DMS153 (cell line): ENCODE results near the gene DUSP16.
"Not testable (repeated sequence)": the region's sequence is repeated elsewhere in the genome, so short reads cannot be mapped to it uniquely, and the experiment has no call there.

ENCODE experiments used
- DNase-seq: peaks from one replicate; lab custom pipeline; 2025; lab: John Stamatoyannopoulos, UW

Gene DUSP16

GRCh38 chr12:12583510-12584178 is 21.0 kb upstream of the DUSP16 start:
- no peak for DNase-seq

- DNase-seq: no peak
Observed at GRCh38 chr12:12582895-12583303, 20.2 kb upstream of the DUSP16 start.

- no peak for DNase-seq
Observed at GRCh38 chr12:12582193-12582881, 19.7 kb upstream of the DUSP16 start.

- not testable (repeated sequence) for DNase-seq
Observed at GRCh38 chr12:12580716-12581115, 18.1 kb upstream of the DUSP16 start.

GRCh38 chr12:12577786-12578185 is 15.1 kb upstream of the DUSP16 start:
- no peak for DNase-seq

- DNase-seq: no peak
Observed at GRCh38 chr12:12572659-12573058, 10.0 kb upstream of the DUSP16 start.

GRCh38 chr12:12565971-12566370 is 3.3 kb upstream of the DUSP16 start:
- not testable (repeated sequence) for DNase-seq

- no peak for DNase-seq
Observed at GRCh38 chr12:12564911-12565310, 2.2 kb upstream of the DUSP16 start.

- peak; percentile 8 for DNase-seq
Observed at GRCh38 chr12:12563290-12563928, 746 bp upstream of the DUSP16 start.

- no peak for DNase-seq
Observed at GRCh38 chr12:12562016-12562483, 613 bp downstream of the DUSP16 start.

GRCh38 chr12:12561371-12562015 is 1.2 kb downstream of the DUSP16 start:
- no peak for DNase-seq

- peak; percentile 31 for DNase-seq
Observed at GRCh38 chr12:12560587-12561370, 1.9 kb downstream of the DUSP16 start.

GRCh38 chr12:12559719-12560296 is 2.9 kb downstream of the DUSP16 start:
- DNase-seq: no peak

GRCh38 chr12:12558291-12558690 is 4.4 kb downstream of the DUSP16 start:
- no peak for DNase-seq

- no peak for DNase-seq
Observed at GRCh38 chr12:12557733-12558132, 4.9 kb downstream of the DUSP16 start.

GRCh38 chr12:12555656-12556055 is 7.0 kb downstream of the DUSP16 start:
- DNase-seq: no peak

GRCh38 chr12:12553208-12553785 is 9.4 kb downstream of the DUSP16 start:
- DNase-seq: no peak

- no peak for DNase-seq
Observed at GRCh38 chr12:12551115-12551514, 11.5 kb downstream of the DUSP16 start.

- DNase-seq: no peak
Observed at GRCh38 chr12:12550277-12550676, 12.4 kb downstream of the DUSP16 start.

GRCh38 chr12:12549426-12549825 is 13.2 kb downstream of the DUSP16 start:
- no peak for DNase-seq

GRCh38 chr12:12548713-12549112 is 13.9 kb downstream of the DUSP16 start:
- DNase-seq: no peak
